Fibroblast of villous mesenchyme (primary cell): ENCODE results near the gene LCN1. TPM values are rescaled to one million over a fixed set of nuclear protein-coding genes. Genes with fewer than 3 reads are reported as not detected.
"Not testable (repeated sequence)": the region's sequence is repeated elsewhere in the genome, so short reads cannot be mapped to it uniquely, and the experiment has no call there.

Experiments
- DNase-seq: peaks from one replicate; pipeline ENCODE4 v3.0.0-alpha.2; 2010; ENCODE audit warnings: low read depth
- H3K4me3 ChIP-seq: 2 replicates; pipeline ENCODE4 v1.5.1; 2011; ENCODE audit warnings: low read depth, mild to moderate bottlenecking, low read length
- total RNA-seq: library from RNA; depleted of rRNA; stranded (reverse); fragments of >200 nt; gene quantifications from 2 replicates; pipeline ENCODE4 v1.2.3, GENCODE V29; 2012
- TF ChIP-seq, protein P1 (sequence below): IDR thresholded peaks from 2 replicates; pipeline ENCODE4 v1.5.1; 2012; ENCODE audit warnings: low read depth, mild to moderate bottlenecking, low read length; ENCODE audit not compliant: insufficient read depth

The LCN1 gene
- total RNA-seq, 1 donor = not detected

DNA sequence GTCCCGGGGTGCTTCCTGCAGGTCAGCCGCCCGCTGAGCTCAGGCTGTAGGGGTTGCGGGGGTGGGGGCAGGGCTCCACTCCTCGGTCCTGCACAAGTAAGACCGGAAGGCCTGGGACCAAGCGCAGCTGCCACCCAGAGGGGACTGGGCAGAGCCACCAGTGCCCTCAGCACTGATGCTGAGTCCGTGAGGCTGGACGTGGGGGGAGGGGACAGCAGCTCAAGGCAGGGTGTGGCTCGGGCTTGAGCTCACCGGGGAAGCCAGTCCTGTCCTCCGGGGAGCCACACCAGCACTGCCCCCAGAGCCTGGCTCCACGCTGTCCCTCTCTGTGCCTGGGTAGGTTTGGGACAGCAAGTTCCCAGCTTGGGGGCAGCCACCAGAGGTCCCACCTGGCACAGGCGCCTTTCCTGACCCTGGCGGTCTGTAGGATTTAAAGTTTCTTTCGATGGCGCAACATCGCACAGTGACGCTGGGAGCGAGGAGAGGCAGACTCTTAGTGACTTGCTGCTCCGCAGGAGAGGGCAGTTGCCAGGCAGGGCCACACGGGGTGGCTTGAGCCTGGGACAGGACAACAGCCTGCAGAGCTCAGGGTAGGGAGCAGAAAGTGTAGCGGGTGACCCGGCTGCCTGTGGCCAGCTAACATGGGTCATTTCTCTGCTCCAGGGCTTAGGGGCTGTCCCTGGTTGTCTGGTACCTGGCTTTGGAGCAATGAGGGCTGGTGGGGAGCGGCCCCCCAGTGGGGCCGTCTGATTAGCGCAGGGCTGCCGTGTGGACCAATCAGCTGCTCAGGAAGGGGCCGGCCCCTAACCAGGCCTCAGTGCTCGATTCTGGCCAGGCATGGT, 5.7 kb downstream of the LCN1 start:
- H3K4me3 ChIP-seq = no peak overlapping the region
- no peak for DNase-seq
- TF ChIP-seq, protein P1, sequence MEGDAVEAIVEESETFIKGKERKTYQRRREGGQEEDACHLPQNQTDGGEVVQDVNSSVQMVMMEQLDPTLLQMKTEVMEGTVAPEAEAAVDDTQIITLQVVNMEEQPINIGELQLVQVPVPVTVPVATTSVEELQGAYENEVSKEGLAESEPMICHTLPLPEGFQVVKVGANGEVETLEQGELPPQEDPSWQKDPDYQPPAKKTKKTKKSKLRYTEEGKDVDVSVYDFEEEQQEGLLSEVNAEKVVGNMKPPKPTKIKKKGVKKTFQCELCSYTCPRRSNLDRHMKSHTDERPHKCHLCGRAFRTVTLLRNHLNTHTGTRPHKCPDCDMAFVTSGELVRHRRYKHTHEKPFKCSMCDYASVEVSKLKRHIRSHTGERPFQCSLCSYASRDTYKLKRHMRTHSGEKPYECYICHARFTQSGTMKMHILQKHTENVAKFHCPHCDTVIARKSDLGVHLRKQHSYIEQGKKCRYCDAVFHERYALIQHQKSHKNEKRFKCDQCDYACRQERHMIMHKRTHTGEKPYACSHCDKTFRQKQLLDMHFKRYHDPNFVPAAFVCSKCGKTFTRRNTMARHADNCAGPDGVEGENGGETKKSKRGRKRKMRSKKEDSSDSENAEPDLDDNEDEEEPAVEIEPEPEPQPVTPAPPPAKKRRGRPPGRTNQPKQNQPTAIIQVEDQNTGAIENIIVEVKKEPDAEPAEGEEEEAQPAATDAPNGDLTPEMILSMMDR = no peak

DNA sequence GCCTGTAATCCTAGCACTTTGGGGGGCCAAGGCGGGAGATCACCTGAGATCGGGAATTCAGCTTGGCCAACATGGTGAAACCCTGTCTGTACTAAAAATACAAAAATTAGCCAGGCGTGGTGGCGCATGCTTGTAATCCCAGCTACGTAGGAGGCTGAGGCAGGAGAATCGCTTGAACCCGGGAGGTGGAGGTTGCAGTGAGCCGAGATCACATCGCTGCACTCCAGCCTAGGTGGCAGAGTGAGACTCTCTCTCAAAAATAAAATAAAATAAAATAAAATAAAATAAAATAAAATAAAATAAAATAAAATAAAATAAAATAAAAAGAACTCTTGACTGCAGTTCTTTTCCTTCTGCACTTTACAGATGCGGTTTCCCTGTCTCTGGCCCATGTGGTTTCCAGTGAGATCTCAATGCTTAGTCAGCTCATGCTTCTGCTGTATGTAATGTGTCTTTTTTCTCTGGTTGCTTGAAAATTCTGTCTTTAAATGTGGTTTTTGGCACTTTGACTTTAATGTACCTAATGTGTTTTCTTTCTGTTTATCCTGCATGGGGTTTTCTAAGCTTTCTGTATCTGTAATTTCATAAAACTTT, 7.7 kb downstream of the LCN1 start:
- not testable (repeated sequence) for DNase-seq

DNA sequence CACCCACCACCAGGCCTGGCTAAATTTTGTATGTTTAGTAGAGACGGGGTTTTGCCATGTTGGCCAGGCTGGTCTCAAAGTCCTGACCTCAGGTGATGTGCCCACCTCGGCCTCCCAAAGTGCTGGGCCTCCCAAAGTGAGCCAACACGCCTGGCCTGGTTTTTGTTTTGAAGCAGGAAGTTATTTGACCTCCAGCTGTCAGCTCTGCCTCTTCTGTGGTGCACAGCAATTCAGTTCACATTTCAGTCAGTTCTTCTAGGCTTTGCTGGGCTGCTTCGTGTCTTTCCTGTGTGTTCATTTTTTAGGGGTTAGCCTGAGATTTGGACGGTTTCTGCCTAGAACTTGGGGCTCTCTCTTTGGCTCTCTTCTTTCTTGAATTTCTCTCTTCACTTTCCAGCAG, 8.9 kb downstream of the LCN1 start:
- DNase-seq = no peak
- TF ChIP-seq, protein P1 = no peak
- no peak overlapping the region for H3K4me3 ChIP-seq

More for the DNA sequence above, 7.7 kb downstream of the LCN1 start:
- H3K4me3 ChIP-seq = not testable (repeated sequence)

DNA sequence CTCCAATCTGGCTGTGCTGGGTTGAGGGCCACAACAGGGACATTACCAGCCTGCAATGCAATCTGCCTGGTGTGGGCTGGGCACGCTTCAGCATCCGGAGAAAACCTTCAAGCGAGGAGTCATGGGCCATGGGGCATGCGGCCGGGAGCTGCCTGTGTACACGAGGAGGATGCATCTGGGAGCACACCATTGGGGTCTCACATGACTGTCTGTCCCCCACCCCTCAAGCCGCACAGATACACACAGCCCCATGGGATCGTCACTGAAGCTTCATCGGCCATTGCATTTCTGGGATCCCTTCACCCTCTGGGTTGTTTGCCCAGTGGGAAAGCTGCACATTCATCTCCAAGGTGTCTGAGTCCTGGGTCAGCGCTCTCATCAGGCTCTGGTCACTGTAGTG, 9.9 kb downstream of the LCN1 start:
- DNase-seq = no peak
- H3K4me3 ChIP-seq = no peak overlapping the region
- TF ChIP-seq, protein P1 = no peak

DNA sequence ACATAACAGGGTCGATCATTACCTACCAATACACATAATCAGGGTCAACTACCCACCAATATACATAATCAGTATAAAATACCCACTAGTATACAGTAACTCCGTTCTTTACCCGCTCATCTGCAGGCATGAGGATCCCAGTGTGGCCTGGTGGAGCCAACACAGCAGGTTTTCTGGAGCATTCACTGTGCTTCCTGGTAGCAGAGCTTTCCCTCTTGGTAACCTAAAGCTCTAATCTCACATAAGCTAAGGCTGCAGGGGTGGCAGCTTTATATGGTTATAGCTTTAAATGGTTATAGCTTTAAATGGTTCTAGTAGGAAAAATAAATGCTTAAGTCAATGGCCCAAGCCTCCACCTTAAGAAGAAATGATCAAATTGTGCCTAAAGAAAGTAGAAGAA, 11.9 kb downstream of the LCN1 start:
- TF ChIP-seq, protein P1 = no peak
- no peak for DNase-seq
- no peak overlapping the region for H3K4me3 ChIP-seq

DNA sequence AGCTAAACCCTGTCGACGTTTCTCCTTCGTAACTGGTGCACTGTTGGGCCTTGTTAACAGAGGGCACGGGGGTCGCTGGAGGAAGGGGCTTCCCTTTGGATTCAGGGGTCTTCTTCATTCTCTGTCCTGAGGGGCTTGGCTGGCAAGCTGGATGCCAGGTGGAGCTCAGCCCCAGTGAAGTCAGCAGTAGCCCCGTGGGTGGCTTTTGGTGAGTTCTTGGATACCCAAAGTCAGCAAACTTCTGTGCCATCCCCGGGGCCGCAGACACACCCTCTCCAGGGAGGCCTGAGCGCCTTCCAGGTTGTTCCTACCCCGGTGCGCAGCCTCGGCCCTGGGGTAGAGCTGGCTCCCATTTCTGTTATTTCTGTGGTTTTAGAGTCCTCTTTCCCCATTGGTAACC, 12.4 kb downstream of the LCN1 start:
- no peak for DNase-seq
- TF ChIP-seq, protein P1 = no peak
- H3K4me3 ChIP-seq = no peak overlapping the region

DNA sequence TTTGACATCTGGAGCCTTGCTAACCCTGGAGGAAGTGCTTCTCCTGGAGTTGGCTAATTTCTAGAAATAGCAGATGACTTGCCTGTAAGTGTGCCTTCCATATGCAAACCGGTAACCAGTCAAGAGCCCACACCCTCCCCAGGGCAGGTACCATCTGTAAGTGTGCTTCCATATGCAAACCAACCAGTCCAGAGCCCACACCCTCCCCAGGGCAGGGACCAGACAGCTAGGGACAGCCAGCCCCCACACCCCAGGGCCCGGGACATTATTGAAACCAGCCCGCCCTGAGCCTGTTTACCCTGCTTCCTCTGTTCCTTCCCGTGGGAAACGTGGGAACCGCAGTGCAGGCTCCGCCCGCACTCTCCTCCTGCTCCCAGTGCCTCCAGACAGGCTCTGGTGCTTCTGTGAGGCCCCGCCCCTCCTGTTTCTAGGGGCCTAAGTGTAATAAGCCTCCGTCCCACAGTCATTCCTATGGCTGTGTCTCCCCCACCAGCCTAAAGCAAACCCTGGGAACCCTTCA, 13.0 kb downstream of the LCN1 start:
- peak; percentile 45 for DNase-seq
- not testable (repeated sequence) for H3K4me3 ChIP-seq

DNA sequence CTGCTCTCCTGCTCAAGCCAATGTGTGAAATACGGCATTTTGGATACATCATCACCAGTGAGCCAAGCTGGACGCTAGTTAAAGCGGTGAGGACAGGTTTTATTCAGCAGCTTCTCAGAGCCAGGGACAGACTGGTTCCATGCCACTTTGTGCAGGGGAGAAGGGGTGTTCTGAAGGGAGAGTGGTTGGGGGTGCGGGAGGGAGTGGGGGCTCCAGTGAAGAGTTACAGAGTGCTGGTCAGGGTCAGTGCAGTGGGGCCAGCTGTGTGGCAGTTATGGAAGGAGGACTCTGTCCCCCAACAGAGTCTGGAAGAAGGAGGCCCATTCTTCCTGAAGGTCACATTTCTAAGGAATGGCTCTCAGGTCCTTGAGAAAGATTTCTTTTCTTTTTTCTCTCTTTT, 13.6 kb downstream of the LCN1 start:
- H3K4me3 ChIP-seq, DNase-seq: not testable (repeated sequence)

DNA sequence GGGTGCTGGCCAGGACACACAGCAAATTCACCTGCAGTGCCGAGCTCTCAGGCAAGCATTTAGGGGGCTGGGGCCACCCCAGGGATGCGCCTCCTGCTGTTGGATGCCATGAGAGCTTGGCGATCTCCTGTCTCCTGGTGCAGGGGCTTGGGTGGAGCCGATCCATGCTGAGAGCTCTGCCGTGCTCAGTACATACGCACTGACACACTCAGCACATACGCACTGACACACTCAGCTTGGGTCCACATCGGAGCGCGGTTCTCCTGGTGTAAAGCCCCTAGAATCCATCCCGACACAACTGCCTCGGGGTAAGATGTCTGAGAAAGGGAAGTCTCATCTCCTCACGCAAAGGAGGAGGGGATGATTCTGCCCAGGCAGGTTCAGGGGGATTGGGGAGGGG, 14.4 kb downstream of the LCN1 start:
- H3K4me3 ChIP-seq, DNase-seq: not testable (repeated sequence)
